HCT116 (cell line): ENCODE data around the gene ELAVL3. TPM values are rescaled to one million over a fixed set of nuclear protein-coding genes. Genes with fewer than 3 reads are reported as not detected.

ENCODE experiments used
- ATAC-seq: fragments of 200-7000 bp; cut with Tn5 transposase; 2 replicates; pipeline ENCODE4 v1.9.1; 2020; ENCODE audit warnings: mild to moderate bottlenecking, moderate library complexity
- BruUV-seq: library from RNA; stranded (reverse); fragments of 400-500 nt; replicated peaks from 2 replicates; lab custom pipeline; 2021; lab: Mats Ljungman, UMichigan
- CTCF ChIA-PET: fragments of 300-600 bp; sonication (Branson Sonifier 250); formaldehyde crosslinking; loops from one replicate; lab custom pipeline; 2021; ENCODE audit warnings: antibody characterized with exemption; lab: Charles Lee
- POLR2A ChIA-PET: fragments of 300-600, 350-600 bp; sonication (Branson Sonifier 250); formaldehyde crosslinking; loops from one replicate; lab custom pipeline; 2021; ENCODE audit warnings: antibody characterized with exemption; lab: Charles Lee
- RAD21 ChIA-PET, 2 experiments: fragments of 300-600 bp; sonication (Branson Sonifier 250); formaldehyde crosslinking; loops; one replicate each; lab custom pipeline; 2023; ENCODE audit warnings: low total read pairs in 2 of 2; ENCODE audit not compliant: uncharacterized antibody in 2 of 2, unreplicated experiment in 2 of 2, low non-redundant PET in 1 of 2; lab: Charles Lee
- DNase-seq: peaks from one replicate; pipeline ENCODE4 v3.0.0-alpha.2; 2010; ENCODE audit warnings: low read depth, low spot score
- H2AFZ ChIP-seq: fragments of 200-600 bp; shearing (Covaris generic), sonication (generic); 2 replicates; pipeline ENCODE4 v1.6.1; 2017; ENCODE audit warnings: low read depth, mixed run types, mixed read lengths, antibody characterized with exemption, low read length; ENCODE audit not compliant: poor library complexity, severe bottlenecking
- H3K27ac ChIP-seq: 2 replicates; pipeline ENCODE4 v1.5.1; 2012; ENCODE audit warnings: low read depth, low read length
- H3K27me3 ChIP-seq: fragments of 200-600 bp; sonication (generic); 2 replicates; pipeline ENCODE4 v1.6.1; 2016; ENCODE audit warnings: mixed run types, low read length, mixed read lengths; ENCODE audit not compliant: insufficient read depth
- H3K36me3 ChIP-seq, 2 experiments: fragments of 200-500 bp in 1 of 2; fragments of 200-600 bp in 1 of 2; sonication (Bioruptor generic) in 1 of 2; sonication (generic) in 1 of 2; 2 replicates each; pipeline versions ENCODE4 v1.5.1 to v1.6.1; 2014 to 2016; ENCODE audit warnings: low read length in 2 of 2, inconsistent platforms in 1 of 2, mixed read lengths in 1 of 2, mixed run types in 1 of 2; ENCODE audit not compliant: insufficient read depth in 2 of 2, control insufficient read depth in 1 of 2
- H3K4me1 ChIP-seq, 2 experiments: fragments of 200-600 bp in 1 of 2; sonication (generic) in 1 of 2; 2 replicates each; pipeline versions ENCODE4 v1.5.1 to v1.6.1; 2012 to 2017; ENCODE audit warnings: low read length in 2 of 2, inconsistent platforms in 1 of 2, mild to moderate bottlenecking in 1 of 2, mixed read lengths in 1 of 2, mixed run types in 1 of 2, moderate library complexity in 1 of 2; ENCODE audit not compliant: insufficient read depth in 2 of 2, control insufficient read depth in 1 of 2
- H3K4me2 ChIP-seq: fragments of 200-600 bp; sonication (generic); 2 replicates; pipeline ENCODE4 v1.6.1; 2017; ENCODE audit warnings: mixed run types, low read length, mixed read lengths
- H3K4me3 ChIP-seq, 2 experiments: fragments of 200-600 bp in 1 of 2; sonication (generic) in 1 of 2; replicated peaks in 1 of 2; 2 replicates each; pipeline ENCODE4 v1.5.1; 2011 to 2016; ENCODE audit warnings: low read length in 2 of 2, control low read depth in 1 of 2, low read depth in 1 of 2, mild to moderate bottlenecking in 1 of 2, mixed read lengths in 1 of 2, mixed run types in 1 of 2
- H3K79me2 ChIP-seq: fragments of 200-600 bp; sonication (generic); 2 replicates; pipeline ENCODE4 v1.6.1; 2017; ENCODE audit warnings: mild to moderate bottlenecking, mixed run types, low read length, moderate library complexity, mixed read lengths; ENCODE audit not compliant: insufficient read depth
- H3K9ac ChIP-seq: fragments of 200-600 bp; sonication (generic); 2 replicates; pipeline ENCODE4 v1.6.1; 2016; ENCODE audit warnings: low read length, mixed read lengths
- H3K9me2 ChIP-seq: fragments of 200-600 bp; sonication (generic), shearing (Covaris generic); 2 replicates; pipeline ENCODE4 v1.6.1; 2017; ENCODE audit warnings: mixed run types, mild to moderate bottlenecking, moderate library complexity; ENCODE audit not compliant: insufficient read depth
- H3K9me3 ChIP-seq, 2 experiments: fragments of 200-500 bp in 1 of 2; fragments of 200-600 bp in 1 of 2; sonication (Bioruptor generic) in 1 of 2; sonication (generic) in 1 of 2; 2 replicates each; pipeline ENCODE4 v1.6.1; 2014 to 2017; ENCODE audit warnings: low read length in 2 of 2, mixed read lengths in 2 of 2, inconsistent platforms in 1 of 2, low read depth in 1 of 2, mild to moderate bottlenecking in 1 of 2, mixed run types in 1 of 2, moderate library complexity in 1 of 2; ENCODE audit not compliant: control insufficient read depth in 1 of 2, insufficient read depth in 1 of 2
- H4K20me1 ChIP-seq: fragments of 200-600 bp; sonication (generic), shearing (Covaris generic); 2 replicates; pipeline ENCODE4 v1.6.1; 2017; ENCODE audit warnings: mixed run types, mild to moderate bottlenecking, moderate library complexity; ENCODE audit not compliant: insufficient read depth
- CBX3 ChIP-seq: IDR thresholded peaks from 2 replicates; pipeline ENCODE4 v1.6.1; 2012; ENCODE audit warnings: low read depth
- CEBPB ChIP-seq: IDR thresholded peaks from 2 replicates; pipeline ENCODE4 v1.6.1; 2012; ENCODE audit warnings: low read depth
- EGR1 ChIP-seq: IDR thresholded peaks from 2 replicates; pipeline ENCODE4 v1.6.1; 2012; ENCODE audit warnings: low read depth
- EZH2 ChIP-seq: fragments of 200-600 bp; sonication (generic); IDR thresholded peaks from 2 replicates; pipeline ENCODE4 v1.6.1; 2017; ENCODE audit warnings: antibody characterized with exemption, mixed run types
- EZH2phosphoT487 ChIP-seq: fragments of 200-600 bp; IDR thresholded peaks from 2 replicates; pipeline ENCODE4 v1.6.1; 2018; ENCODE audit warnings: antibody characterized with exemption, borderline replicate concordance
- FOSL1 ChIP-seq: IDR thresholded peaks from 2 replicates; pipeline ENCODE4 v1.6.1; 2012; ENCODE audit warnings: low read depth
- JUND ChIP-seq: IDR thresholded peaks from 2 replicates; pipeline ENCODE4 v1.6.1; 2012
- POLR2A ChIP-seq: IDR thresholded peaks from 2 replicates; pipeline ENCODE4 v1.7.0; 2011; ENCODE audit warnings: borderline replicate concordance; ENCODE audit not compliant: insufficient read depth, insufficient read length; ENCODE audit errors: extremely low read depth
- POLR2AphosphoS5 ChIP-seq: IDR thresholded peaks from 2 replicates; pipeline ENCODE4 v1.6.1; 2011; ENCODE audit warnings: mild to moderate bottlenecking, low read depth, low read length, moderate library complexity
- SP1 ChIP-seq: IDR thresholded peaks from 2 replicates; pipeline ENCODE4 v1.6.1; 2012; ENCODE audit warnings: low read depth
- SRF ChIP-seq: IDR thresholded peaks from 2 replicates; pipeline ENCODE4 v1.6.1; 2012; ENCODE audit warnings: low read depth
- TCF7L2 ChIP-seq: IDR thresholded peaks from 2 replicates; pipeline ENCODE4 v1.7.0; 2011; ENCODE audit warnings: borderline replicate concordance, inconsistent platforms; ENCODE audit not compliant: insufficient read depth, insufficient read length; ENCODE audit errors: extremely low read depth
- ZFX ChIP-seq: fragments of 450-650 bp; IDR thresholded peaks from 2 replicates; pipeline ENCODE4 v1.6.1; 2017
- ZNF274 ChIP-seq: fragments of 200-500 bp; sonication (Bioruptor generic); IDR thresholded peaks from 2 replicates; pipeline ENCODE4 v1.6.1; 2014; ENCODE audit warnings: mild to moderate bottlenecking, low read depth, low read length, inconsistent platforms
- intact Hi-C: fragments of 100-400 bp; cut with micrococcal nuclease; formaldehyde crosslinking; loops from 2 replicates; pipeline ENCODE4 v1.10.0; 2022
- total RNA-seq: library from RNA; stranded (reverse); gene quantifications from one replicate; pipeline ENCODE4 v1.2.1, GENCODE V29; 2021; ENCODE audit not compliant: unreplicated experiment
- TF ChIP-seq, protein P1 (sequence below): IDR thresholded peaks from 2 replicates; pipeline ENCODE4 v1.6.1; 2012
- TF ChIP-seq, protein P2 (sequence below): IDR thresholded peaks from 2 replicates; pipeline ENCODE4 v1.6.1; 2012; ENCODE audit warnings: low read depth
- TF ChIP-seq, protein P3 (sequence below): IDR thresholded peaks from 2 replicates; pipeline ENCODE4 v1.6.1; 2011; ENCODE audit warnings: mild to moderate bottlenecking, low read length, moderate library complexity; ENCODE audit not compliant: insufficient replicate concordance; ENCODE audit errors: extremely low read depth

Gene ELAVL3
- total RNA-seq, 1 experiment from 2014 or later, result 0.05 TPM

DNA sequence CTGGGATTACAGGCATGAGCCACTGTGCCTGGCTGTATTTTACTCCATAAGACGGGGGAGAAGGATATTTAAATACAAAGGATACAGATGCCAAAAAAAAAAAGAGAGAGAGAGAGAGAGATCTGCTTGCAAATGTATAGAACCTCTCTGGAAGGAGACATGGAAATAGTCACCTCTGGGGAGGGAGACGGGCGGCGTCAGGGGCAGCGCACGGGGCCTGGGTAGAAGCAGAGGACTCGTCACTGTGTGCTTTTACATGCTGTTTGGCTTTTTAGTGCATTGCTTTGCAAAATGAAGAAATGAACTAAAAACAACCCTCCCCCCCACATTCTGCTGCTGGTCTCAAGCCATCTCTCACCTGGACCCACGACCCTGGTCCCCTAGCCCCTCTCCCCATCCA lies 29.6 kb upstream of the ELAVL3 start:
- Histone ChIP-seq H3K9me2 (no peaks in the 10 kb centered on the region), H2AFZ (no peak overlapping the region), H3K27ac (no peak overlapping the region), H4K20me1 (no peaks in the 10 kb centered on the region), H3K9me3 (no peaks in the 10 kb centered on the region), H3K27me3 (no peaks in the 10 kb centered on the region), H3K4me2 (no peak overlapping the region), H3K79me2 (no peaks in the 10 kb centered on the region), H3K36me3 (no peaks in the 10 kb centered on the region; a peak in 2 of 4 replicates), H3K9ac (no peak overlapping the region), H3K4me1 (peaks cover 0 to 6% of the 10 kb centered on the region in 2 experiments; a peak in 2 of 4 replicates), H3K4me3 (no peak overlapping the region)
- ATAC-seq (no peak), DNase-seq (no peak)
- ChIA-PET RAD21 (no interaction called here), POLR2A (no interaction called here), CTCF (no interaction called here)
- TF ChIP-seq ZFX (no peak), EZH2 (no peak), POLR2AphosphoS5 (no peak), POLR2A (no peak), TCF7L2 (no peak), JUND (no peak), EZH2phosphoT487 (no peak), SP1 (no peak), SRF (no peak), CEBPB (no peak), FOSL1 (no peak), CBX3 (no peak), EGR1 (no peak), ZNF274 (no peak)
- TF ChIP-seq, protein P1, sequence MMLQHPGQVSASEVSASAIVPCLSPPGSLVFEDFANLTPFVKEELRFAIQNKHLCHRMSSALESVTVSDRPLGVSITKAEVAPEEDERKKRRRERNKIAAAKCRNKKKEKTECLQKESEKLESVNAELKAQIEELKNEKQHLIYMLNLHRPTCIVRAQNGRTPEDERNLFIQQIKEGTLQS, result no peak
- TF ChIP-seq, protein P2, sequence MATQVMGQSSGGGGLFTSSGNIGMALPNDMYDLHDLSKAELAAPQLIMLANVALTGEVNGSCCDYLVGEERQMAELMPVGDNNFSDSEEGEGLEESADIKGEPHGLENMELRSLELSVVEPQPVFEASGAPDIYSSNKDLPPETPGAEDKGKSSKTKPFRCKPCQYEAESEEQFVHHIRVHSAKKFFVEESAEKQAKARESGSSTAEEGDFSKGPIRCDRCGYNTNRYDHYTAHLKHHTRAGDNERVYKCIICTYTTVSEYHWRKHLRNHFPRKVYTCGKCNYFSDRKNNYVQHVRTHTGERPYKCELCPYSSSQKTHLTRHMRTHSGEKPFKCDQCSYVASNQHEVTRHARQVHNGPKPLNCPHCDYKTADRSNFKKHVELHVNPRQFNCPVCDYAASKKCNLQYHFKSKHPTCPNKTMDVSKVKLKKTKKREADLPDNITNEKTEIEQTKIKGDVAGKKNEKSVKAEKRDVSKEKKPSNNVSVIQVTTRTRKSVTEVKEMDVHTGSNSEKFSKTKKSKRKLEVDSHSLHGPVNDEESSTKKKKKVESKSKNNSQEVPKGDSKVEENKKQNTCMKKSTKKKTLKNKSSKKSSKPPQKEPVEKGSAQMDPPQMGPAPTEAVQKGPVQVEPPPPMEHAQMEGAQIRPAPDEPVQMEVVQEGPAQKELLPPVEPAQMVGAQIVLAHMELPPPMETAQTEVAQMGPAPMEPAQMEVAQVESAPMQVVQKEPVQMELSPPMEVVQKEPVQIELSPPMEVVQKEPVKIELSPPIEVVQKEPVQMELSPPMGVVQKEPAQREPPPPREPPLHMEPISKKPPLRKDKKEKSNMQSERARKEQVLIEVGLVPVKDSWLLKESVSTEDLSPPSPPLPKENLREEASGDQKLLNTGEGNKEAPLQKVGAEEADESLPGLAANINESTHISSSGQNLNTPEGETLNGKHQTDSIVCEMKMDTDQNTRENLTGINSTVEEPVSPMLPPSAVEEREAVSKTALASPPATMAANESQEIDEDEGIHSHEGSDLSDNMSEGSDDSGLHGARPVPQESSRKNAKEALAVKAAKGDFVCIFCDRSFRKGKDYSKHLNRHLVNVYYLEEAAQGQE, result no peak
- TF ChIP-seq, protein P3, sequence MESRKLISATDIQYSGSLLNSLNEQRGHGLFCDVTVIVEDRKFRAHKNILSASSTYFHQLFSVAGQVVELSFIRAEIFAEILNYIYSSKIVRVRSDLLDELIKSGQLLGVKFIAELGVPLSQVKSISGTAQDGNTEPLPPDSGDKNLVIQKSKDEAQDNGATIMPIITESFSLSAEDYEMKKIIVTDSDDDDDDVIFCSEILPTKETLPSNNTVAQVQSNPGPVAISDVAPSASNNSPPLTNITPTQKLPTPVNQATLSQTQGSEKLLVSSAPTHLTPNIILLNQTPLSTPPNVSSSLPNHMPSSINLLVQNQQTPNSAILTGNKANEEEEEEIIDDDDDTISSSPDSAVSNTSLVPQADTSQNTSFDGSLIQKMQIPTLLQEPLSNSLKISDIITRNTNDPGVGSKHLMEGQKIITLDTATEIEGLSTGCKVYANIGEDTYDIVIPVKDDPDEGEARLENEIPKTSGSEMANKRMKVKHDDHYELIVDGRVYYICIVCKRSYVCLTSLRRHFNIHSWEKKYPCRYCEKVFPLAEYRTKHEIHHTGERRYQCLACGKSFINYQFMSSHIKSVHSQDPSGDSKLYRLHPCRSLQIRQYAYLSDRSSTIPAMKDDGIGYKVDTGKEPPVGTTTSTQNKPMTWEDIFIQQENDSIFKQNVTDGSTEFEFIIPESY, result no peak
- no TSS peak for BruUV-seq
- intact Hi-C loops, result no loop called here
